Heart right ventricle (tissue), 16 donors: ENCODE measurements around the gene MIS18BP1. TPM values are rescaled to one million over a fixed set of nuclear protein-coding genes. Genes with fewer than 3 reads are reported as not detected.
"Not testable (repeated sequence)": the region's sequence is repeated elsewhere in the genome, so short reads cannot be mapped to it uniquely, and the experiment has no call there.

Experiments used
- ATAC-seq, 8 donors: fragments of 200-7000 bp; cut with Tn5 transposase; one replicate each; pipeline ENCODE4 v1.9.1; 2020; ENCODE audit warnings: mild to moderate bottlenecking in 8 of 8, moderate library complexity in 8 of 8, moderate number of reproducible peaks in 1 of 8
- DNase-seq, 2 donors: peaks; one replicate each; pipeline ENCODE4 v3.0.0-alpha.2; 2020
- H3K27ac ChIP-seq, 10 donors: fragments of 200-600 bp; sonication (generic) in 2 of 10; one replicate each; pipeline versions ENCODE4 v1.5.0 to v1.8.0; 2020 to 2022; ENCODE audit warnings: mild to moderate bottlenecking in 3 of 10
- H3K27me3 ChIP-seq, 7 donors: fragments of 200-600 bp; one replicate each; pipeline ENCODE4 v1.8.0; 2021 to 2022; ENCODE audit warnings: mild to moderate bottlenecking in 2 of 7
- H3K36me3 ChIP-seq, 9 donors: fragments of 200-600 bp; sonication (generic) in 1 of 9; one replicate each; pipeline versions ENCODE4 v1.5.0 to v1.8.0; 2020 to 2022; ENCODE audit warnings: mild to moderate bottlenecking in 2 of 9
- H3K4me1 ChIP-seq, 9 donors: fragments of 200-600 bp; sonication (generic) in 1 of 9; one replicate each; pipeline versions ENCODE4 v1.5.0 to v1.8.0; 2020 to 2022; ENCODE audit warnings: mild to moderate bottlenecking in 4 of 9
- H3K4me3 ChIP-seq, 10 donors: fragments of 200-600 bp; sonication (generic) in 2 of 10; one replicate each; pipeline versions ENCODE4 v1.5.0 to v1.8.0; 2020 to 2022; ENCODE audit warnings: mild to moderate bottlenecking in 7 of 10, moderate library complexity in 2 of 10
- H3K9me3 ChIP-seq, 11 donors: fragments of 200-600 bp in 10 of 11; sonication (generic) in 2 of 11; one replicate each; pipeline versions ENCODE4 v1.5.0 to v1.8.0; 2013 to 2022; ENCODE audit warnings: mild to moderate bottlenecking in 2 of 11, control low read depth in 1 of 11, moderate library complexity in 1 of 11
- CTCF ChIP-seq, 9 donors: fragments of 200-600 bp; sonication (generic) in 2 of 9; IDR thresholded peaks; one replicate each; pipeline versions ENCODE4 v1.5.0 to v1.8.0; 2021 to 2022; ENCODE audit warnings: antibody characterized with exemption in 9 of 9, mild to moderate bottlenecking in 5 of 9, moderate library complexity in 1 of 9
- WGBS, 2 donors: extraction: QIAGEN DNeasy Blood & Tissue Kit; methylation state at CpG; one replicate each; pipeline ENCODE4 v1.1.7; 2013; ENCODE audit warnings: inconsistent platforms in 1 of 2; 5-methylcytosine and 5-hydroxymethylcytosine counted together
- intact Hi-C, 10 donors: fragments of 100-400 bp; cut with DNase I; formaldehyde crosslinking; loops; one replicate each; pipeline versions ENCODE4 v1.11.1 to v1.14.2; 2022
- long read RNA-seq, 3 donors: library from polyadenylated mRNA; unstranded; transcript quantifications; one replicate each; pipeline ENCODE4 v2.0.0, GENCODE V29; 2020 to 2021
- polyA plus RNA-seq, 2 donors: library from polyadenylated mRNA; stranded (reverse); fragments of 200-250 nt; gene quantifications; one replicate each; pipeline ENCODE4 v1.2.3, GENCODE V29; 2013
- total RNA-seq, 10 donors: library from RNA; stranded (reverse); fragmentation: NEBNext Ultra II Directional in 3 of 10; extraction: Animal tissue kit (Norgen Biotek cat#: 25700) in 3 of 10; gene quantifications; one replicate each; pipeline versions ENCODE4 v1.2.1 to v1.2.4, GENCODE V29; 2021 to 2023
- donor health status: Arrhythmogenic right ventricular cardiomyopathy.
- donor health status: ischemic (EF 13 %, LVEDD 7.1; RV severe dilation, severe dysfunction).
- donor health status: healthy with polysubstance abuse.
- donor health status: DM: no; HTN: yes; CAD: no.
- donor health status: DM: no; HTN: no; CAD: no.
- donor health status: ischemic (EF 25% LVEDD 6.9; RV normal size, moderate dysfunction).
- donor health status: ischemic (EF 25% LVEDD 5.7; RV mildly dilated, moderate dysfunction).
- donor health status: healthy.
- donor health status: DM: yes; HTN: yes; CAD: no.
- donor health status: Ischemic cardiomyopathy.
- donor health status: ischemic (EF 35%, LVEDD 5.7; RV mildly dilated, moderate dysfunction).
- donor health status: nonischemic (EF 11% LVEDD 7.7; RV severe dilation, severe dysfunction).
- donor health status: DM: yes; HTN: yes; CAD: no.
- donor health status: PGD.
- donor health status: ischemic (EF 29% LVEDD 5.4; RV normal size, mild dysfunction).
- donor health status: nonischemic (EF 23%, LVEDD 6.1; RV moderate dilation, normal function).

MIS18BP1 gene
- 10 to 100 TPM in 3 of 10 donors, 1 to 10 TPM in 7; 4.7 to 11.2 (median 8.1) TPM for total RNA-seq
- polyA plus RNA-seq, result 1 to 10 TPM; 2.4 to 2.9 TPM
- long read RNA-seq, donor 1, full-length matches to known transcripts, result 1 of 7 reads
- long read RNA-seq, donor 1, partial matches to known transcripts, result 4 of 7 reads
- long read RNA-seq, donor 1, other reads (novel, unspliced or antisense), result 2 of 7 reads
- long read RNA-seq, donor 2, full-length matches to known transcripts, result 1 of 3 reads
- long read RNA-seq, donor 2, partial matches to known transcripts, result 2 of 3 reads
- long read RNA-seq, donor 2, other reads (novel, unspliced or antisense), result 0 of 3 reads
- long read RNA-seq, donor 3, partial matches to known transcripts, result 5 of 7 reads
- long read RNA-seq, donor 3, other reads (novel, unspliced or antisense), result 2 of 7 reads

- Histone ChIP-seq H3K9me3 (peaks cover 0 to 12% (median 9%) of the 10 kb centered on the region in 11 donors), H3K4me3 (peak within 1 kb of the TSS; percentile 54 to 90 (median 76)), H3K4me1 (peaks cover 0 to 47% (median 36%) of the 10 kb centered on the region in 9 donors), H3K36me3 (no peaks in the 10 kb centered on the region), H3K27me3 (no peaks in the 10 kb centered on the region), H3K27ac (peak within 1 kb of the TSS; percentile 89 to 97 (median 92))
- 0% methylated on average over 61 of the region's 61 CpGs for WGBS, 2 donors
- peak; percentile 62 to 98 (median 85) for TF ChIP-seq CTCF (IDR thresholded peaks at IDR 0.05)
- intact Hi-C loops, result loop anchor here in 8 of 10 donors (1.0 to 10.0 kb wide), 7 partner anchors 116 to 356 kb away; partner anchors contain the start of genes FANCM (in 7 of the 8), FKBP3 (in 7 of the 8), KLHL28 (in 3 of the 8) and TOGARAM1 (in 3 of the 8)
- ATAC-seq (peak; percentile 95 to 99 (median 97)), DNase-seq (peak; percentile 94 to 97)
Measured at GRCh38 chr14:45253070-45253753, at the start of gene MIS18BP1. Gene MIS18BP1, minus strand, starts transcription at chr14:45253202. Its CDS starts 5,916 bp downstream, at chr14:45247286.

- Histone ChIP-seq H3K4me1 (no peaks in the 10 kb centered on the region), H3K4me3 (no peak overlapping the region), H3K9me3 (peaks cover 0 to 12% (median 0%) of the 10 kb centered on the region in 11 donors), H3K36me3 (no peaks in the 10 kb centered on the region), H3K27ac (no peak overlapping the region), H3K27me3 (no peaks in the 10 kb centered on the region)
- TF ChIP-seq CTCF (IDR thresholded peaks at IDR 0.05), result no peak
- ATAC-seq (no peak), DNase-seq (no peak)
- intact Hi-C loops, result no loop called here
- WGBS, 2 donors, result 80 to 85% methylated on average over 4 of the region's 4 CpGs
Measured at GRCh38 chr14:45298423-45299117, 45.6 kb upstream of the MIS18BP1 start.

GRCh38 chr14:45294796-45295195 lies 41.8 kb upstream of the MIS18BP1 start:
- H3K36me3 ChIP-seq, H3K4me3 ChIP-seq, H3K9me3 ChIP-seq, ATAC-seq, H3K27ac ChIP-seq, DNase-seq, H3K27me3 ChIP-seq, intact Hi-C loops, H3K4me1 ChIP-seq: not testable (repeated sequence)
- WGBS, 2 donors, result 50 to 67% methylated on average over 1 of the region's 1 CpG

GRCh38 chr14:45290547-45290946 lies 37.5 kb upstream of the MIS18BP1 start:
- Histone ChIP-seq H3K4me1 (no peaks in the 10 kb centered on the region), H3K4me3 (no peak overlapping the region), H3K36me3 (no peaks in the 10 kb centered on the region), H3K9me3 (no peaks in the 10 kb centered on the region), H3K27ac (no peak overlapping the region), H3K27me3 (no peaks in the 10 kb centered on the region)
- intact Hi-C loops, result no loop called here
- DNase-seq (no peak), ATAC-seq (no peak)
- TF ChIP-seq CTCF (IDR thresholded peaks at IDR 0.05), result no peak
